GM18519 (cell line): ENCODE results near the gene PHACTR2.
"Not testable (repeated sequence)": the region's sequence is repeated elsewhere in the genome, so short reads cannot be mapped to it uniquely, and the experiment has no call there.

Experiments
- ATAC-seq: cut with Tn5 transposase; IDR thresholded peaks from one replicate; pipeline ENCODE4 v1.9.1; 2021; ENCODE audit warnings: mild to moderate bottlenecking, moderate library complexity; ENCODE audit not compliant: unreplicated experiment, low FRiP score

The PHACTR2 gene

GRCh38 chr6:143738072-143738690 is 60.4 kb downstream of the PHACTR2 start:
- ATAC-seq = not testable (repeated sequence)

GRCh38 chr6:143739341-143739851 is 61.6 kb downstream of the PHACTR2 start:
- ATAC-seq = no peak

GRCh38 chr6:143740213-143740612 is 62.4 kb downstream of the PHACTR2 start:
- no peak for ATAC-seq

- no peak for ATAC-seq
Observed at GRCh38 chr6:143741480-143741879, 63.7 kb downstream of the PHACTR2 start.

GRCh38 chr6:143742070-143742954 is 64.5 kb downstream of the PHACTR2 start:
- ATAC-seq = no peak

- ATAC-seq = no peak
Observed at GRCh38 chr6:143742955-143743255, 65.1 kb downstream of the PHACTR2 start.

- no peak for ATAC-seq
Observed at GRCh38 chr6:143743301-143744166, 65.8 kb downstream of the PHACTR2 start.

- no peak for ATAC-seq
Observed at GRCh38 chr6:143744551-143745165, 66.9 kb downstream of the PHACTR2 start.

- no peak for ATAC-seq
Observed at GRCh38 chr6:143745166-143746133, 67.7 kb downstream of the PHACTR2 start.

GRCh38 chr6:143746202-143747119 is 68.7 kb downstream of the PHACTR2 start:
- ATAC-seq = no peak

GRCh38 chr6:143747347-143747842 is 69.6 kb downstream of the PHACTR2 start:
- no peak for ATAC-seq

- ATAC-seq = no peak
Observed at GRCh38 chr6:143749891-143750290, 72.1 kb downstream of the PHACTR2 start.

- no peak for ATAC-seq
Observed at GRCh38 chr6:143750877-143751276, 73.1 kb downstream of the PHACTR2 start.

GRCh38 chr6:143752459-143752858 is 74.7 kb downstream of the PHACTR2 start:
- ATAC-seq = no peak

GRCh38 chr6:143753678-143754077 is 75.9 kb downstream of the PHACTR2 start:
- ATAC-seq = no peak

- ATAC-seq = no peak
Observed at GRCh38 chr6:143754204-143754603, 76.4 kb downstream of the PHACTR2 start.

GRCh38 chr6:143755301-143755744 is 77.6 kb downstream of the PHACTR2 start:
- no peak for ATAC-seq

- no peak for ATAC-seq
Observed at GRCh38 chr6:143757346-143757832, 79.6 kb downstream of the PHACTR2 start.
